ENCODE data around the gene LPP. TPM values are rescaled to one million over a fixed set of nuclear protein-coding genes. Genes with fewer than 3 reads are reported as not detected.

LPP gene
- total RNA-seq, 1 donor, result 77.4 TPM

GRCh38 chr3:188692700-188693099 lies 538.7 kb downstream of the LPP start:
- H3K36me3 ChIP-seq (ENCODE audit: insufficient read depth, low read length), result no peaks in the 10 kb centered on the region
- no peak overlapping the region for H3K4me3 ChIP-seq (ENCODE audit: insufficient read depth, low read length)
- no peaks in the 10 kb centered on the region for H3K9me3 ChIP-seq (ENCODE audit: low read depth, low read length)
- TF ChIP-seq CTCF (IDR thresholded peaks at IDR 0.05; ENCODE audit: extremely low read depth, low read depth, low read length), result no peak
- no peak overlapping the region for H2AFZ ChIP-seq (ENCODE audit: low read length)
- H3K4me1 ChIP-seq (ENCODE audit: insufficient read depth, low read length), result peaks cover 17% of the 10 kb centered on the region
- H4K20me1 ChIP-seq (ENCODE audit: insufficient read depth, low read length), result peaks cover 6% of the 10 kb centered on the region
- no peaks in the 10 kb centered on the region for H3K27me3 ChIP-seq (ENCODE audit: insufficient read depth, low read length)
- DNase-seq (ENCODE audit: insufficient read length, low spot score, missing footprints), result no peak
- no peak overlapping the region for H3K4me2 ChIP-seq (ENCODE audit: insufficient read depth, low read length)
- H3K79me2 ChIP-seq (ENCODE audit: insufficient read depth, low read length), result peaks cover 31% of the 10 kb centered on the region
- H3K27ac ChIP-seq (ENCODE audit: low read depth, low read length), result no peak overlapping the region

GRCh38 chr3:188693435-188693834 lies 539.5 kb downstream of the LPP start:
- Histone ChIP-seq H2AFZ (ENCODE audit: low read length) (no peak overlapping the region), H4K20me1 (ENCODE audit: insufficient read depth, low read length) (peaks cover 6% of the 10 kb centered on the region), H3K4me1 (ENCODE audit: insufficient read depth, low read length) (peaks cover 10% of the 10 kb centered on the region), H3K27ac (ENCODE audit: low read depth, low read length) (no peak overlapping the region), H3K4me3 (ENCODE audit: insufficient read depth, low read length) (no peak overlapping the region), H3K79me2 (ENCODE audit: insufficient read depth, low read length) (peaks cover 25% of the 10 kb centered on the region), H3K27me3 (ENCODE audit: insufficient read depth, low read length) (no peaks in the 10 kb centered on the region), H3K36me3 (ENCODE audit: insufficient read depth, low read length) (no peaks in the 10 kb centered on the region), H3K9me3 (ENCODE audit: low read depth, low read length) (no peaks in the 10 kb centered on the region), H3K4me2 (ENCODE audit: insufficient read depth, low read length) (no peak overlapping the region)
- TF ChIP-seq CTCF (IDR thresholded peaks at IDR 0.05; ENCODE audit: extremely low read depth, low read depth, low read length), result no peak
- no peak for DNase-seq (ENCODE audit: insufficient read length, low spot score, missing footprints)

- TF ChIP-seq CTCF (IDR thresholded peaks at IDR 0.05; ENCODE audit: extremely low read depth, low read depth, low read length), result no peak
- Histone ChIP-seq H3K36me3 (ENCODE audit: insufficient read depth, low read length) (no peaks in the 10 kb centered on the region), H3K4me2 (ENCODE audit: insufficient read depth, low read length) (no peak overlapping the region), H3K4me1 (ENCODE audit: insufficient read depth, low read length) (no peaks in the 10 kb centered on the region), H3K9me3 (ENCODE audit: low read depth, low read length) (no peaks in the 10 kb centered on the region), H3K27ac (ENCODE audit: low read depth, low read length) (no peak overlapping the region), H3K4me3 (ENCODE audit: insufficient read depth, low read length) (no peak overlapping the region), H4K20me1 (ENCODE audit: insufficient read depth, low read length) (no peaks in the 10 kb centered on the region), H3K79me2 (ENCODE audit: insufficient read depth, low read length) (peaks cover 17% of the 10 kb centered on the region), H3K27me3 (ENCODE audit: insufficient read depth, low read length) (no peaks in the 10 kb centered on the region), H2AFZ (ENCODE audit: low read length) (no peak overlapping the region)
- no peak for DNase-seq (ENCODE audit: insufficient read length, low spot score, missing footprints)
Measured at GRCh38 chr3:188695241-188695640, 541.3 kb downstream of the LPP start.

- no peak overlapping the region for H3K4me3 ChIP-seq (ENCODE audit: insufficient read depth, low read length)
- no peaks in the 10 kb centered on the region for H3K27me3 ChIP-seq (ENCODE audit: insufficient read depth, low read length)
- no peaks in the 10 kb centered on the region for H3K4me1 ChIP-seq (ENCODE audit: insufficient read depth, low read length)
- peaks cover 2% of the 10 kb centered on the region for H4K20me1 ChIP-seq (ENCODE audit: insufficient read depth, low read length)
- H3K9me3 ChIP-seq (ENCODE audit: low read depth, low read length), result no peaks in the 10 kb centered on the region
- no peak overlapping the region for H3K27ac ChIP-seq (ENCODE audit: low read depth, low read length)
- no peaks in the 10 kb centered on the region for H3K36me3 ChIP-seq (ENCODE audit: insufficient read depth, low read length)
- H2AFZ ChIP-seq (ENCODE audit: low read length), result no peak overlapping the region
- TF ChIP-seq CTCF (IDR thresholded peaks at IDR 0.05; ENCODE audit: extremely low read depth, low read depth, low read length), result no peak
- H3K4me2 ChIP-seq (ENCODE audit: insufficient read depth, low read length), result no peak overlapping the region
- H3K79me2 ChIP-seq (ENCODE audit: insufficient read depth, low read length), result peaks cover 16% of the 10 kb centered on the region
- no peak for DNase-seq (ENCODE audit: insufficient read length, low spot score, missing footprints)
Measured at GRCh38 chr3:188697127-188697526, 543.2 kb downstream of the LPP start.
